SJSA1 (cell line): ENCODE measurements around the gene ACACA. TPM values are rescaled to one million over a fixed set of nuclear protein-coding genes. Genes with fewer than 3 reads are reported as not detected.

Source experiments
- DNase-seq, 2 experiments: peaks; one replicate each; pipeline ENCODE4 v3.0.0-alpha.2; 2015 to 2020; ENCODE audit warnings: low spot score in 2 of 2, low read depth in 1 of 2
- H3K27ac ChIP-seq: fragments of 250-450 bp; sonication (Bioruptor Pico); 2 replicates; pipeline ENCODE4 v1.5.1; 2020; ENCODE audit warnings: mild to moderate bottlenecking, moderate library complexity
- H3K27me3 ChIP-seq: fragments of 250-450 bp; sonication (Bioruptor Pico); replicated peaks from 2 replicates; pipeline ENCODE4 v1.5.1; 2020; ENCODE audit warnings: mild to moderate bottlenecking, moderate library complexity
- H3K36me3 ChIP-seq: fragments of 250-450 bp; sonication (Bioruptor Pico); 2 replicates; pipeline ENCODE4 v1.5.1; 2020; ENCODE audit warnings: mild to moderate bottlenecking
- H3K4me1 ChIP-seq: fragments of 250-450 bp; sonication (Bioruptor Pico); replicated peaks from 2 replicates; pipeline ENCODE4 v1.6.1; 2021; ENCODE audit warnings: mild to moderate bottlenecking
- H3K4me3 ChIP-seq: fragments of 250-450 bp; sonication (Bioruptor Pico); 2 replicates; pipeline ENCODE4 v1.5.1; 2020; ENCODE audit warnings: mild to moderate bottlenecking
- H3K9me3 ChIP-seq: fragments of 250-450 bp; sonication (Bioruptor Pico); replicated peaks from 2 replicates; pipeline ENCODE4 v1.5.1; 2020; ENCODE audit warnings: mild to moderate bottlenecking
- total RNA-seq: library from RNA; depleted of rRNA; stranded (reverse); fragments of >200 nt; shearing (Covaris generic); gene quantifications from 2 replicates; pipeline ENCODE4 v1.2.3, GENCODE V29; 2014

Gene ACACA
- total RNA-seq, 1 experiment from 2014 or later = 23.4 TPM

DNA sequence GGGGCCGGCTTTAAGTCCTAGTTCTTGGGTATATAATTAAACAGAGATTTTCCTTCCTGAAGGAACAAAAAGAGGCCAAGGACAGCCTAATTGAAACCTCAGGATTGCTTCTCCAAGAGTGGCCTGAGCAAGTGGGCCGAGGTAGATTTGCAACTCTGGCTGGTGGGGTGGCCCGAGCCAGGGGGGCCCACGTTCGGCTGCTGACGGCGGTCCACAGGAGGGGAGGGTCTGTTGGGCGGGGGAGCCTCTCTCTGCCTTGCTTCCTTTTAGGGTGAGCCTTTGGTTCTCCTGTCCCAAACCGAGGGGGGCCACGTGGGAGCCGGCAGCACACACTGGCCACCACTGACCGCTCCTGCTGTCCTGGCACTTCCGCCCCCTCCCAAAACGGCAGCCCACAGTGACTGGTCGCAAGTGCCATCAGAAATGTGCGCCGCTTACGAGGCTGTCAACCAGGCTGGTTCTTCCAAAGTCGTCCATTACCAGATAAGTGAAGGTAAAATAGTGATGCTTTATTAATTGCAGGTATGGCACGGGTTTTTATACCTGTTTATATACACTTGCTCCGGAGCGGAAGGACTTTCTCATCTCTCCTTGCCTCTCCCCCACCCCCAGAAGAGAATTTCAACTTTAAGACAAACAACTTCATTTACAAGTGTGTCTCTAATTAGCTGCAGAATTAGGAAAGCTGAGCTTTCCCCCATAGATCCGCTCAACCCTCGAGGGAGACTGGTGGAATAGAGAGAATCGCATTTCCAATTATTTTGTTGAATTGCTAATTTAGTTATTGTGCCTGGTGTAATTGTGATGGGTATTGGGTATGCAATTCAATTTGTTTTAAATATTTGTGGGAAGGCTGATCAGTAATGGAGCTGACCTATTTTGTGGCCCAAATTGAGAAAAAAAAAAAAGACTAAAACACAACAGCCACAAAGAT lies 340.0 kb downstream of the ACACA start:
- no peak overlapping the region for H3K27ac ChIP-seq
- peaks cover 8% of the 10 kb centered on the region; the same call in 1 of the 2 replicates for H3K4me1 ChIP-seq
- no peaks in the 10 kb centered on the region for H3K36me3 ChIP-seq
- H3K27me3 ChIP-seq = no peaks in the 10 kb centered on the region
- no peaks in the 10 kb centered on the region for H3K9me3 ChIP-seq
- H3K4me3 ChIP-seq = no peak overlapping the region
- DNase-seq = no peak

DNA sequence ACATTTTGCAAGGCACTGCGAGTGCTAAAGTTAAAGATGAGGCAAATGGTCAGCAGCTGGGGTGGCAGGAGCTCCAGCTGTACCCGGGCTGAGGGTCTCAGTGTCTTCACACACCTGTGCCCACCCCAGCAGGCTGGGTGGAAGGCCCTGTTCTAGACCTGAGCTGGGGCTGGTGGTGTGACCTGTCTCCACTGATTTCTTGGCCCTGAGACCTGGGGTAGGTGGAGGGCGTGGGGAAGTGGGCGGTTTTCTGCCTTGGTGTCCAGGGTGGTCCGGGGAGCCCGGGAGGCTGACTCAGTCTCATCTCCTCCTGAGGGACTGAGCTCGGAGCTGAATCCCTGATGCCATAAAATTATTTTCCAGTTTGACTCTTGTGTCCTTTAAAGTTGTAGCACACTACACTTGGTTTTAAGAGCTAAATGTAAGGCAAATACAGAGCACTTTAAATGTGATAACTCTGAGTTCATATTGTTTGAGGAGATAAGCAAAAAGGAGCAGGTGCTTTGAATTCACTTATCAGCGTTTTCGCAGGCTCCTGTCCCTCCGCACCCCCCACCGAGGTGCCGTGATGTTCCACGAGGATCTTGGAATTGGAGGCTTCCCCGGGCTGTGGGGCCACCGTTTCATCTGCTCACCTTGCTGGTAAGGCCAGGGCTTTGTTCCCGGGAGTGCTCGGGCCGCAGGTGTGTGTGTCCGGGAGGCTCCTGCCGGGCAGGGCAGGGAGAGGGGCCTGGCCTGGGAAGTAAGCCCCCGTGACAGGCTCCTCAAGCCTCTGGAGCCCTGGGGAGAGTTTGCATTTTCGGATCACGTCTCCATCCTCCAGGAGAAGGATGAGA lies 340.9 kb downstream of the ACACA start:
- Histone ChIP-seq H3K4me1 (peaks cover 8% of the 10 kb centered on the region; the same call in 1 of the 2 replicates), H3K27ac (no peak overlapping the region), H3K9me3 (no peaks in the 10 kb centered on the region), H3K4me3 (no peak overlapping the region), H3K36me3 (no peaks in the 10 kb centered on the region), H3K27me3 (no peaks in the 10 kb centered on the region)
- DNase-seq = no peak

DNA sequence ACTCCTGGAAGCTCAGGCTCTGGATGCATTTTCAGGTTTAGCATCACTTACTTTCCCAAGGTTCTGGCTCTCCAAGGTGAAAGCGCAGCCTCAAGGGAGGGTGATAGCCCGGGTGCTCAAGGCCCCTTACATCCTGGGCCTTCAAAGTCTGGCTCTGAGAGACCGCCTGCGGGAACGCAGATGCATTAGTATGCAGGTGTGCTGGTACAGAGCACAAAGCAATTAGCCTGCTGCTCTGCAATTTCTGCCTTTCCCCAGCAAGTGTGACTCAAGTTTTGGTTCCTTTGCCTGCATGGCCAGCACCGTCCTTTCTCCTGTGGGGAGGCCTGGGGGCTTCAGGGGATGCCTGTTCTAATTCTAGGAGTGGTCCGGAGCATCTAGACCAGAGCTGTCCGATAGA lies 341.7 kb downstream of the ACACA start:
- Histone ChIP-seq H3K27ac (no peak overlapping the region), H3K4me3 (no peak overlapping the region), H3K27me3 (no peaks in the 10 kb centered on the region), H3K36me3 (no peaks in the 10 kb centered on the region), H3K9me3 (no peaks in the 10 kb centered on the region), H3K4me1 (peaks cover 15% of the 10 kb centered on the region; the same call in 1 of the 2 replicates)
- DNase-seq = no peak

DNA sequence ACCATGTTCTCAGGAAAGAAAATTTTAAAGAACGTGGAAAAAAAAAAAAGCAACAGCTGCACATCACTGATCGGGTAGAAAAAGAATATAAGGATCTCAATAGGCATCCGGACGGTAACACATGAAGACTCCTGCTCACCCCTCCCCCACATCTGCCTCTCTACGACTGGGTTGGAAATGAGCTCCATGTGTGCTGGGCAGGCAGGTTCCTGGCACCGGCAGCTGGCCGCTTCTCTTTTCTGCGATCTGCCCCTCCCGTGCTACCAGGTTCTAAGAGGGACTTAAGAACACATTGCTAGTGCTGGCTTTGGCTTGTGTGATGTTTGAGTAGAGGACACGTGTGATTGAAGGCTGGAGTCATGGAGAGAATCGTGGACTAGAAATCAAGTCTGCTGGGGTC lies 342.4 kb downstream of the ACACA start:
- H3K27ac ChIP-seq = no peak overlapping the region

DNA sequence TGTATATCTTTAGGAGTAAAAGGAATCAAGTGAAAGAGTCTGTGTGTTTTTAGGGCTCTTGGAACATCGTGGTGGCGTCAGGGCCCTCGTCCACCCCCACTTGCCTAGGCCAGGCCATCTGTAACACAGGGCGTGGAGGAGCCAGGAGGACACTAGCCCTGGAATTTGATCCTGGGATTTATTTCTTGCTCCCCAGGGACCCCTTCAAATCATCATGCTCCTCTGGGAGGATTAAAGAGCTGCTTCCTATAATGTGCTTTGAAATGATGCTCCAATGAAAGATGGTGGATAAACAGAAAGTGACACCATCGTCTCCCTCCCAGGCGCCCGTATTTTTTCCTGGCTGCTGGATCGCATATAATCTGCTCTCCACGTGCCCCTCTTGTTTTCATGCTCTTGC lies 344.6 kb downstream of the ACACA start:
- Histone ChIP-seq H3K27ac (no peak overlapping the region), H3K27me3 (no peaks in the 10 kb centered on the region), H3K4me3 (no peak overlapping the region), H3K36me3 (no peaks in the 10 kb centered on the region), H3K4me1 (peaks cover 8% of the 10 kb centered on the region; the same call in 1 of the 2 replicates), H3K9me3 (no peaks in the 10 kb centered on the region)
- no peak for DNase-seq

More for the DNA sequence above, 342.4 kb downstream of the ACACA start:
- no peaks in the 10 kb centered on the region for H3K9me3 ChIP-seq
- no peak for DNase-seq
- peaks cover 17% of the 10 kb centered on the region; the same call in 1 of the 2 replicates for H3K4me1 ChIP-seq
- H3K4me3 ChIP-seq = no peak overlapping the region
- no peaks in the 10 kb centered on the region for H3K36me3 ChIP-seq
- H3K27me3 ChIP-seq = no peaks in the 10 kb centered on the region

DNA sequence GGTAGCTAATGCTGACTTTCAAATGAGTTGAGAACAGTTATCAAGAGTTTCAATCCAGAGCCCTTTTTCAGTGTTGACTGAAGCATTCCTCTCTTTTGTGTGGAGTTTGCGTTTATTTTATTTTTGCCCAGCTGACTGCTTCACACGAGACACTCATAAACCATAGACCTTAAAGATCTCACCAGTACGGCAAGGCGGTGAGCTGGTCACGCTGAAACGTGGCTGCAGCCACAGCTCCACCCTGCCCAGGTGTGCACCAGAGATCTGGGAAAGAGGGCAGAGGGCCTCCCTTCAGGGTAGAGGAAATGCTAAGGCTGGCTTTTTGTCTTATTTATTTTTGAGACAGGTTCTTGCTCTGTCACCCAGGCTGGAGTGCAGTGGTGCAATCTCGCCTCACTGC lies 345.7 kb downstream of the ACACA start:
- DNase-seq = no peak
- H3K9me3 ChIP-seq = no peaks in the 10 kb centered on the region
- H3K27me3 ChIP-seq = no peaks in the 10 kb centered on the region
- H3K4me1 ChIP-seq = peaks cover 8% of the 10 kb centered on the region; the same call in 1 of the 2 replicates
- peaks cover 8% of the 10 kb centered on the region; the same call in 1 of the 2 replicates for H3K36me3 ChIP-seq
- H3K27ac ChIP-seq = no peak overlapping the region
- H3K4me3 ChIP-seq = no peak overlapping the region

DNA sequence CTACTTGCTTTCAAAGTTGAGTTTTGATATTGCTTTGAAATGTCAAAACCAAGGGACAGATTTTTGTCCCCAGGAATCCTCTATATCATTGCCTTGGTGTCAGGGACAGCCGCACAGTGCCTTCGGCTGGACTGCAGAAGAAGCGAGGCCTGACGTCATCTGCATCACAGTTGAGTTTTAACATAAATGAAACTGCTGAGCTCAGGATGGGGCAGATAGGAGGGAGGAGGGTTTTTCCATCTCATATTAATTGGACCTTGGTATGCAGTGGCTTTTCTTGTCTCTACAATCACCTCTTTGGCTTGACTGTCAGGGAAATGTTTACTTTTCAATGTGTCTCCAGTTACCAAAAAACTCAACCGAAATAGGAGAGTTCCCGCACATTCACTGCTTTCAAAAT lies 346.5 kb downstream of the ACACA start:
- no peaks in the 10 kb centered on the region for H3K9me3 ChIP-seq
- peaks cover 8% of the 10 kb centered on the region; the same call in 1 of the 2 replicates for H3K36me3 ChIP-seq
- H3K4me1 ChIP-seq = peaks cover 8% of the 10 kb centered on the region; the same call in 1 of the 2 replicates
- H3K27me3 ChIP-seq = no peaks in the 10 kb centered on the region
- no peak overlapping the region for H3K27ac ChIP-seq
- DNase-seq = no peak
- no peak overlapping the region for H3K4me3 ChIP-seq

DNA sequence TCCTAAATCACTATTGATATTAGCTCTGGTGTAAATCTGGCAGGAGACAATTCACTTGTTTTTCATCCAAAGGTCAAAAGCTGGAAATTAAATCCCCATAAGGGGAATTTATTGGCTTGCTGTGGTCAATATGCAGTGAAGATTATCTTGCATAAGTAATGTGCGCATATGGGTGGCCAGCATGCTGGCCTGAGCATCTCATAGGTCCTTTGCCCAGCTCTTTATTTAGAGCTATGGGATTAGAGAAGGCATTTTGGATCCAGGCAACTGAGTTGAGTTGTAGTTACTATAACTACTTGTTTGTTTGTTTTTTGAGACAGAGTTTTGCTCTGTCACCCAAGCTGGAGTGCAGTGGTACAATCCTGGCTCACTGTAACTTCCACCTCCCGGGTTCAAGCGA lies 347.1 kb downstream of the ACACA start:
- peaks cover 8% of the 10 kb centered on the region; the same call in 1 of the 2 replicates for H3K4me1 ChIP-seq
- DNase-seq = no peak
- no peak overlapping the region for H3K4me3 ChIP-seq
- peaks cover 8% of the 10 kb centered on the region; the same call in 1 of the 2 replicates for H3K36me3 ChIP-seq
- H3K27ac ChIP-seq = no peak overlapping the region
- no peaks in the 10 kb centered on the region for H3K27me3 ChIP-seq
- H3K9me3 ChIP-seq = no peaks in the 10 kb centered on the region

DNA sequence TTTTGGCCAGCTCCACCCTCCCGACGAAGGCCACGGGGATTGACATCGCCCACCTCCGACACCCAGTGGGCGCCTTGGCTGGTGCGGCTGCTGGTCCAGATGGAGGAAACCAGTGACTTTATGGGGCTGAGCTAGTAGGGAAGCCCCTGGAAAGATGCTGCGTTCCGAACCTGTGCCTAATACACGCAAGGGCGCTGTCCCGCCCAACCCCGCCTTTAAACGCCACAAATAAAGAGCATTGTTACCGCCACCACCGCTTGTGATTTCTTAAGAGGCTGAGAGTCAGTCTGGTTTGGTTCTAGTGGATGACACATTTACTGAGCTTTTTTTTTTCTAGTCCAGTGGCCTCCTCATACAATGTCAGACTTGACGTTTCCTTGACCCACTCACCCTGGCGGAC lies 350.0 kb downstream of the ACACA start:
- Histone ChIP-seq H3K27ac (no peak overlapping the region), H3K4me3 (no peak overlapping the region), H3K27me3 (no peaks in the 10 kb centered on the region), H3K4me1 (peaks cover 8% of the 10 kb centered on the region; the same call in 1 of the 2 replicates), H3K9me3 (no peaks in the 10 kb centered on the region), H3K36me3 (peaks cover 8% of the 10 kb centered on the region; the same call in 1 of the 2 replicates)
- no peak for DNase-seq

DNA sequence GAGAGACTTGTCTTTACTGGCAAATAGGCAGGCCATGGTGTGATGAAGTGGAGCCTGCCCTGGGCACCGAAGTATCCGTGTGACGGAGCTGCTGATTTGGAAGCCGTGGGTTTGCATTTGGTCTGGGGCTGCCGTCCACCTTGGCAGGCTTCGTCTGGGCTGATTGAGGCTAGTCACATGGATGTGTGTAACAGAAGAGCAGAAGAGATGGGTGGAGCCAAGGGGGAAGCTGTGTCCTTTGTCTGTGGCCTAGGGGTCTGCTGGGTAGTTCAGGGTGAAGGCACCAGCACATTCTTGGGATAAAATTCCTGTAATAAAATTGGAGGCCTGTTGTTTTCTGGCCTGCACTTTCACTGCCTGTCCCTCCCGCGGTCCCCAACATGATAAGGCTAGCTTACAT lies 351.7 kb downstream of the ACACA start:
- H3K4me1 ChIP-seq = peaks cover under 1% of the 10 kb centered on the region; the same call in 1 of the 2 replicates
- H3K9me3 ChIP-seq = no peaks in the 10 kb centered on the region
- H3K36me3 ChIP-seq = peaks cover 8% of the 10 kb centered on the region; the same call in 1 of the 2 replicates
- no peaks in the 10 kb centered on the region for H3K27me3 ChIP-seq
- no peak for DNase-seq
- H3K27ac ChIP-seq = no peak overlapping the region
- H3K4me3 ChIP-seq = no peak overlapping the region

DNA sequence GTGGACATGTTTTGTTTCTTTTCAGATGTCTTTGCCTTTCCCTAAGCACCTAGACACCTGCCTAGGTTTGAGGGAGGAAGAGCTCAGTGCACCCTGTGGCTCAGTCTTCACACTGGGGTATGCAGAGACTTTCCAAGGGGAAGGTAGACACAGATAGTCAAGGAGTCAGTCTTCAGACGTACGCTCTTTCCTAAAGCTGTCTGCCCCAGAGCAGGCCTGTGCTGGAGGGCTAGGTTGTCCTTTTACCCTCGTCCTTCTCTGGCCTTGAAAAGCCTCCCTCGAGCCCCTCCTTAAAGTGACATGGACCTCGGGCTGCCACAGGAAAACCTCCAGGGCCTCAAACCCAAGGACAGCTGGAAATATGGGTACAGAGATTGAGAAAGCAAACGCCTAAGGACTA lies 354.2 kb downstream of the ACACA start:
- H3K4me3 ChIP-seq = no peak overlapping the region
- H3K36me3 ChIP-seq = peaks cover 8% of the 10 kb centered on the region; the same call in 1 of the 2 replicates
- no peak overlapping the region for H3K27ac ChIP-seq
- H3K4me1 ChIP-seq = no peaks in the 10 kb centered on the region
- DNase-seq = no peak
- no peaks in the 10 kb centered on the region for H3K9me3 ChIP-seq
- no peaks in the 10 kb centered on the region for H3K27me3 ChIP-seq

DNA sequence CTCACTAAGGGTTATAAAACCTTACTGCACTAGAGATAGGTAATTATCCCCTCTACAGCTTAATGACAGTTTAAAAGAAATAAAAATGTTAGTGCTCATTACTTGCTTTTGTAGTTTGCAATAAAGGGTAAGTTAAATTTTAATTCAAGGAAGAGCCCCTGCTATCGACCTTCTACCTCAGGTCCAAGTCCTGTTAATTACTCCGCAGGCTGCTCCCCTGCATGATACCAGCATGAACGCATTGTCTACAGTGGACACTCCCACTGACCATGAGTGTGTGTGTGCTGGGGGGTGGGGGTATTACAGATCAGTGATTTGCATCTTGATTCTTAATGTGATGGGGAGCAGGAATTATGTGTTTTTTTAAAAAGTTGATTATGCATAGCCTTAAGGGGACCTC lies 354.8 kb downstream of the ACACA start:
- H3K27me3 ChIP-seq = no peaks in the 10 kb centered on the region
- no peak for DNase-seq
- H3K27ac ChIP-seq = no peak overlapping the region
- no peaks in the 10 kb centered on the region for H3K9me3 ChIP-seq
- no peak overlapping the region for H3K4me3 ChIP-seq
- H3K4me1 ChIP-seq = no peaks in the 10 kb centered on the region
- H3K36me3 ChIP-seq = peaks cover 7% of the 10 kb centered on the region; the same call in 1 of the 2 replicates

DNA sequence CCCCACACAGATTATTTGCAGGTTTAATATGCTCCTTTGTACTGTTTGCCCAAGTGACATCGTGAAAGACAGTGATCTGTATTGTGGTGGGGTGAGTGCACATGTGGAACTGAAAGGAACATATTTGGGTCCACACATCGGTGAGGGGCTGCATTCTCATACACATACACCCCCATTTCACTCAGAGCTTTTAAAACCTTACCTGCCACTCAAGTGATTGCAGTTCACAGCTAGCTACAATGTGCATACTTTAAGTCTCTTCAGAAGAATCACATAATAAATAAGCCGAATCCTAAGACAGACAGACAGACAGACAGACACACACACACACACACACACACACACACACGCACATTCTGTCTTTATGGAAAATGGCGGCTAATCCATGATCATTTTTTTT lies 355.3 kb downstream of the ACACA start:
- DNase-seq = no peak
- Histone ChIP-seq H3K4me3 (no peak overlapping the region), H3K27ac (no peak overlapping the region), H3K27me3 (no peaks in the 10 kb centered on the region), H3K4me1 (no peaks in the 10 kb centered on the region), H3K36me3 (peaks cover 2% of the 10 kb centered on the region; the same call in 1 of the 2 replicates), H3K9me3 (no peaks in the 10 kb centered on the region)
